ENCODE data around the gene PITPNC1. TPM values are rescaled to one million over a fixed set of nuclear protein-coding genes. Genes with fewer than 3 reads are reported as not detected.

PITPNC1 gene
- total RNA-seq, 1 experiment from 2014 or later, result 4.2 TPM

DNA sequence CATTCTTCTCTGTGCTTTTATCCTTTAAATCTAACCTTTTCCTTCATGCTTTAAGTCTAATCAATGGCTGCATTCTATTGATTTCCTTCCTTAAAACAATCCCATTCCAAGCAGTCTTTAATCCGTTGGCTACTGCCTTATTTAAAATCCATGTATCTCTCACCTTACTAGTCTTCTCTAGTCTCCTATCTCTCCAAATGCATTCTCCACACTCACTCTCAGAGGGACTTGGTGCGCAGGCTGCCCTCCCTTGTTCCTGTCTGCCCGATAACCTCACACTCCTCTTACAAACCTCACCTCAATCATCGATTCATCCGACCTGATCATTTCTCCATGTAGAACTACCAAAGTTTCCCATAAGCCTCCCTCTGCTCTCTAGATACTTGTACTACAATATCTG is 33.8 kb upstream of the PITPNC1 start:
- TF ChIP-seq, protein P1, sequence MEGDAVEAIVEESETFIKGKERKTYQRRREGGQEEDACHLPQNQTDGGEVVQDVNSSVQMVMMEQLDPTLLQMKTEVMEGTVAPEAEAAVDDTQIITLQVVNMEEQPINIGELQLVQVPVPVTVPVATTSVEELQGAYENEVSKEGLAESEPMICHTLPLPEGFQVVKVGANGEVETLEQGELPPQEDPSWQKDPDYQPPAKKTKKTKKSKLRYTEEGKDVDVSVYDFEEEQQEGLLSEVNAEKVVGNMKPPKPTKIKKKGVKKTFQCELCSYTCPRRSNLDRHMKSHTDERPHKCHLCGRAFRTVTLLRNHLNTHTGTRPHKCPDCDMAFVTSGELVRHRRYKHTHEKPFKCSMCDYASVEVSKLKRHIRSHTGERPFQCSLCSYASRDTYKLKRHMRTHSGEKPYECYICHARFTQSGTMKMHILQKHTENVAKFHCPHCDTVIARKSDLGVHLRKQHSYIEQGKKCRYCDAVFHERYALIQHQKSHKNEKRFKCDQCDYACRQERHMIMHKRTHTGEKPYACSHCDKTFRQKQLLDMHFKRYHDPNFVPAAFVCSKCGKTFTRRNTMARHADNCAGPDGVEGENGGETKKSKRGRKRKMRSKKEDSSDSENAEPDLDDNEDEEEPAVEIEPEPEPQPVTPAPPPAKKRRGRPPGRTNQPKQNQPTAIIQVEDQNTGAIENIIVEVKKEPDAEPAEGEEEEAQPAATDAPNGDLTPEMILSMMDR (IDR thresholded peaks at IDR 0.05; ENCODE audit: insufficient read depth in 1 of 2, low read depth in 1 of 2, low read length in 1 of 2, severe bottlenecking in 1 of 2, unreplicated experiment in 1 of 2), result no peak
- Histone ChIP-seq H3K27me3 (replicated peaks; ENCODE audit: control insufficient read depth, insufficient read depth, low read length) (no peaks in the 10 kb centered on the region), H3K4me1 (no peaks in the 10 kb centered on the region), H3K4me3 (ENCODE audit: low read depth, low read length) (no peak overlapping the region), H3K9me3 (no peaks in the 10 kb centered on the region), H3K36me3 (ENCODE audit: control insufficient read depth, insufficient read depth, low read length) (peaks cover 3% of the 10 kb centered on the region; the same call in 1 of the 2 replicates)
- no peak overlapping the region for H3K4me3 Mint-ChIP-seq (ENCODE audit: unreplicated experiment)
- POLR2A ChIA-PET, result no interaction called here
- no TSS peak for BruUV-seq (replicated peaks)
- H3K36me3 Mint-ChIP-seq (ENCODE audit: insufficient read depth, unreplicated experiment), result peaks cover 83% of the 10 kb centered on the region
- no peak overlapping the region for H3K27ac Mint-ChIP-seq (ENCODE audit: unreplicated experiment)
- no peak for DNase-seq
- H3K9me3 Mint-ChIP-seq (ENCODE audit: unreplicated experiment), result no peaks in the 10 kb centered on the region
- H3K4me1 Mint-ChIP-seq (ENCODE audit: low read depth, unreplicated experiment), result no peaks in the 10 kb centered on the region
- intact Hi-C loops (cut with micrococcal nuclease; ENCODE audit: unreplicated experiment), result no loop called here
- H3K27me3 Mint-ChIP-seq (ENCODE audit: insufficient read depth, unreplicated experiment), result no peaks in the 10 kb centered on the region
- CTCF ChIA-PET, result no interaction called here

DNA sequence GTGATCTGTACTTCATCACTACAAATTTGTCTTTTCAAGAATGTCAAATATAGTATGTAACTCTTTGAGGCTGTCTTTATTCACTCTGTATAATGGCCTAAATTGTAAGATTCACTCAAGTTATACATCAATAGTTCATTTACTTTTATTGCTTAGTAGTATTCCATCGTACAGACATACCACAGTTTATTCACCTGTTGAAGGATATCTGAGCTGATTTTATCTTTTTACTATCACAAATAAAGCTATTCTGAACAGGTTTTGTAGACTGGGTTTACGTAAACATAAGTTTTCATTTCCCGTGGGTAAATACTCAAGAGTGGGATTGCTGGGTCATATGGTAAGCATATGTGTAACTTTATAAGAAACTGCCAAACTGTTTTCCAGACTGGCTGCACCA is 29.3 kb upstream of the PITPNC1 start:
- ChIA-PET POLR2A (no interaction called here), CTCF (no interaction called here)
- H3K4me3 Mint-ChIP-seq (ENCODE audit: unreplicated experiment), result no peak overlapping the region
- peaks cover 95% of the 10 kb centered on the region for H3K36me3 Mint-ChIP-seq (ENCODE audit: insufficient read depth, unreplicated experiment)
- Histone ChIP-seq H3K4me3 (ENCODE audit: low read depth, low read length) (no peak overlapping the region), H3K9me3 (no peaks in the 10 kb centered on the region), H3K27me3 (replicated peaks; ENCODE audit: control insufficient read depth, insufficient read depth, low read length) (no peaks in the 10 kb centered on the region), H3K4me1 (no peaks in the 10 kb centered on the region), H3K36me3 (ENCODE audit: control insufficient read depth, insufficient read depth, low read length) (peaks cover 2% of the 10 kb centered on the region; the same call in 1 of the 2 replicates)
- intact Hi-C loops (cut with micrococcal nuclease; ENCODE audit: unreplicated experiment), result no loop called here
- H3K4me1 Mint-ChIP-seq (ENCODE audit: low read depth, unreplicated experiment), result no peaks in the 10 kb centered on the region
- no peaks in the 10 kb centered on the region for H3K9me3 Mint-ChIP-seq (ENCODE audit: unreplicated experiment)
- BruUV-seq (replicated peaks), result no TSS peak
- TF ChIP-seq, protein P1 (IDR thresholded peaks at IDR 0.05; ENCODE audit: insufficient read depth in 1 of 2, low read depth in 1 of 2, low read length in 1 of 2, severe bottlenecking in 1 of 2, unreplicated experiment in 1 of 2), result no peak
- H3K27ac Mint-ChIP-seq (ENCODE audit: unreplicated experiment), result no peak overlapping the region
- no peaks in the 10 kb centered on the region for H3K27me3 Mint-ChIP-seq (ENCODE audit: insufficient read depth, unreplicated experiment)
- no peak for DNase-seq

- no peaks in the 10 kb centered on the region for H3K4me1 Mint-ChIP-seq (ENCODE audit: low read depth, unreplicated experiment)
- no peak overlapping the region for H3K27ac Mint-ChIP-seq (ENCODE audit: unreplicated experiment)
- H3K27me3 ChIP-seq (replicated peaks; ENCODE audit: control insufficient read depth, insufficient read depth, low read length), result no peaks in the 10 kb centered on the region
- H3K9me3 ChIP-seq, result no peaks in the 10 kb centered on the region
- TF ChIP-seq, protein P1 (IDR thresholded peaks at IDR 0.05; ENCODE audit: insufficient read depth in 1 of 2, low read depth in 1 of 2, low read length in 1 of 2, severe bottlenecking in 1 of 2, unreplicated experiment in 1 of 2), result no peak
- no TSS peak for BruUV-seq (replicated peaks)
- intact Hi-C loops (cut with micrococcal nuclease; ENCODE audit: unreplicated experiment), result no loop called here
- peaks cover 2% of the 10 kb centered on the region; the same call in 1 of the 2 replicates for H3K36me3 ChIP-seq (ENCODE audit: control insufficient read depth, insufficient read depth, low read length)
- peaks cover 98% of the 10 kb centered on the region for H3K36me3 Mint-ChIP-seq (ENCODE audit: insufficient read depth, unreplicated experiment)
- H3K9me3 Mint-ChIP-seq (ENCODE audit: unreplicated experiment), result no peaks in the 10 kb centered on the region
- ChIA-PET POLR2A (no interaction called here), CTCF (interaction anchor here (0.9 kb wide), 1 partner anchor 128 kb away, joined by 3 read pairs; no protein-coding TSS in a partner anchor)
- H3K4me1 ChIP-seq, result no peaks in the 10 kb centered on the region
- no peak for DNase-seq
- H3K4me3 ChIP-seq (ENCODE audit: low read depth, low read length), result no peak overlapping the region
- no peaks in the 10 kb centered on the region for H3K27me3 Mint-ChIP-seq (ENCODE audit: insufficient read depth, unreplicated experiment)
- H3K4me3 Mint-ChIP-seq (ENCODE audit: unreplicated experiment), result no peak overlapping the region
Observed at GRCh38 chr17:67349420-67349819, 27.7 kb upstream of the PITPNC1 start.
